ENCODE results near the gene KTI12.

KTI12 gene

GRCh38 chr1:51989582-51990477 is 43.8 kb downstream of the KTI12 start:
- Histone ChIP-seq H4K91ac (ENCODE audit: low read depth, low read length, poor library complexity) (no peak overlapping the region), H3K4me3 (ENCODE audit: low read length in 2 of 2) (peak overlapping the region; percentile 47 to 98), H3K9ac (ENCODE audit: low read depth, low read length, poor library complexity) (peak overlapping the region; percentile 65), H2BK5ac (ENCODE audit: low read length) (no peak overlapping the region), H3K27me3 (ENCODE audit: control insufficient read depth in 3 of 3, insufficient read depth in 3 of 3, low read depth in 1 of 3, low read length in 3 of 3) (peaks cover 0 to 74% (median 2%) of the 10 kb centered on the region in 3 experiments), H4K8ac (ENCODE audit: low read depth, low read length) (no peak overlapping the region), H3K4ac (ENCODE audit: low read length) (no peak overlapping the region), H2BK15ac (ENCODE audit: low read length) (peak overlapping the region; percentile 45), H2BK120ac (ENCODE audit: low read depth, low read length) (no peak overlapping the region), H3K4me2 (ENCODE audit: insufficient read depth, low read length, poor library complexity, severe bottlenecking) (peak overlapping the region; percentile 68), H3K4me1 (ENCODE audit: control insufficient read depth in 2 of 2, insufficient read depth in 1 of 2, low read depth in 1 of 2, low read length in 2 of 2) (peaks cover 0 to 7% of the 10 kb centered on the region in 2 donors), H2AFZ (ENCODE audit: low read length) (peak overlapping the region; percentile 97), H2BK12ac (ENCODE audit: low read length) (no peak overlapping the region), H3K23ac (ENCODE audit: low read depth, low read length, poor library complexity) (peak overlapping the region; percentile 77), H3K14ac (ENCODE audit: low read length) (no peak overlapping the region), H3K9me3 (replicated peaks in 1 of 2; ENCODE audit: control insufficient read depth in 2 of 2, insufficient read depth in 1 of 2, low read depth in 1 of 2, low read length in 2 of 2) (no peaks in the 10 kb centered on the region), H3K18ac (ENCODE audit: low read length) (peak overlapping the region; percentile 92), H3K27ac (replicated peaks; ENCODE audit: low read length) (no peak overlapping the region), H3K36me3 (replicated peaks in 1 of 2; ENCODE audit: control insufficient read depth in 2 of 2, insufficient read depth in 2 of 2, low read length in 2 of 2) (no peaks in the 10 kb centered on the region), H3K79me1 (ENCODE audit: low read depth, low read length) (no peaks in the 10 kb centered on the region), H2AK5ac (ENCODE audit: low read depth, low read length) (peak overlapping the region; percentile 32)
- DNase-seq (ENCODE audit: low spot score), result no peak
- WGBS, 2 donors (ENCODE audit: extremely low coverage in 2 of 2, insufficient read length in 2 of 2, insufficient replicate concordance in 1 of 2), result no CpG with 5 or more reads among the region's 47 CpGs

DNA sequence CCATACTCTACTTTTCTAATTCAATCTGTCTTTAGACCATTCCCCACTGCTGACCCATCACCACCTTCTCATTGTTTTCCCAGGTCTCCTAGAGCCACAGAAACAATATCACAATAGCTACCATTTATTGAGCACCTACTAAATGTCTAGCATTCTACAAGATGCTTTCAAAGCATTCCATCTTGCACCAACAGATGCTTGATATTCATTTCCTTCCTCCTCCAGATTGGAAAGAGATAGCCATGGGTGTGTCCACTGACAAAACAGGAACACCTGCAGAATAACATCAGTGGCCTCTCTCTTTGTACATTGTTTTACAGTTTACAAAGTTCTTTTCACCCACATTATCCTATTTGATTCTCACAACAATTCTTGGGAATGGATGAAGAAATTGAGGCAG is 45.4 kb downstream of the KTI12 start:
- Histone ChIP-seq H2BK120ac (ENCODE audit: low read depth, low read length) (no peak overlapping the region), H4K8ac (ENCODE audit: low read depth, low read length) (no peak overlapping the region), H3K79me1 (ENCODE audit: low read depth, low read length) (no peaks in the 10 kb centered on the region), H2BK15ac (ENCODE audit: low read length) (no peak overlapping the region), H2AK5ac (ENCODE audit: low read depth, low read length) (no peak overlapping the region), H3K27ac (replicated peaks; ENCODE audit: low read length) (no peak overlapping the region), H3K4ac (ENCODE audit: low read length) (no peak overlapping the region), H4K91ac (ENCODE audit: low read depth, low read length, poor library complexity) (no peak overlapping the region), H3K9me3 (replicated peaks in 1 of 2; ENCODE audit: control insufficient read depth in 2 of 2, insufficient read depth in 1 of 2, low read depth in 1 of 2, low read length in 2 of 2) (no peaks in the 10 kb centered on the region), H2AFZ (ENCODE audit: low read length) (no peak overlapping the region), H2BK12ac (ENCODE audit: low read length) (no peak overlapping the region), H3K4me3 (ENCODE audit: low read length in 2 of 2) (no peak overlapping the region), H3K4me1 (ENCODE audit: control insufficient read depth in 2 of 2, insufficient read depth in 1 of 2, low read depth in 1 of 2, low read length in 2 of 2) (peaks cover 0 to 7% of the 10 kb centered on the region in 2 donors), H3K14ac (ENCODE audit: low read length) (no peak overlapping the region), H3K4me2 (ENCODE audit: insufficient read depth, low read length, poor library complexity, severe bottlenecking) (no peak overlapping the region), H3K27me3 (ENCODE audit: control insufficient read depth in 3 of 3, insufficient read depth in 3 of 3, low read depth in 1 of 3, low read length in 3 of 3) (peaks cover 0 to 72% (median 2%) of the 10 kb centered on the region in 3 experiments), H3K23ac (ENCODE audit: low read depth, low read length, poor library complexity) (no peak overlapping the region), H3K9ac (ENCODE audit: low read depth, low read length, poor library complexity) (no peak overlapping the region), H3K18ac (ENCODE audit: low read length) (no peak overlapping the region), H3K36me3 (replicated peaks in 1 of 2; ENCODE audit: control insufficient read depth in 2 of 2, insufficient read depth in 2 of 2, low read length in 2 of 2) (no peaks in the 10 kb centered on the region), H2BK5ac (ENCODE audit: low read length) (no peak overlapping the region)
- no peak for DNase-seq (ENCODE audit: low spot score)

DNA sequence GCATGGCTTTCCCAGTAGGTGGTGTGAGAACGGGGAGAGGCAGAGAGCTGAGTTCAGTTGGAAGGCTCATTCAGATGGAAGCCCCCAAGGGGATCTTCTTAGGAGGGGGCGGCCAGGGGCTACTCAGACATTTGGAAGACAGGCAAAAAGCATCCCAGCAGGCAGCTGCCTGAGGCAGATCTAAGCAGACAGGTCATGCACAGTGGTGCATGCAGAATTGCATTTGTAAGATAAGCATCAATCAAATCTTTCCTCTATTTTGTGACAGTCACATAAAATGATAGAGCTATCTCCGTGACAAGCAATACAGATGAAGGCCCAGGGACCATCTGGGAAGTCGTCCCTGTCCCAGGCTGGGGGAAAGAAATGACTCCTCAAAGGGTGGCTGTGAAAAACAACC is 46.9 kb downstream of the KTI12 start:
- H4K8ac ChIP-seq (ENCODE audit: low read depth, low read length), result no peak overlapping the region
- no peak overlapping the region for H2BK120ac ChIP-seq (ENCODE audit: low read depth, low read length)
- no peak overlapping the region for H3K4me3 ChIP-seq (ENCODE audit: low read length in 2 of 2)
- WGBS, 2 donors (ENCODE audit: extremely low coverage in 2 of 2, insufficient read length in 2 of 2, insufficient replicate concordance in 1 of 2), result no CpG with 5 or more reads among the region's 4 CpGs
- no peak overlapping the region for H3K23ac ChIP-seq (ENCODE audit: low read depth, low read length, poor library complexity)
- no peaks in the 10 kb centered on the region for H3K36me3 ChIP-seq (replicated peaks in 1 of 2; ENCODE audit: control insufficient read depth in 2 of 2, insufficient read depth in 2 of 2, low read length in 2 of 2)
- no peak for DNase-seq (ENCODE audit: low spot score)
- H4K91ac ChIP-seq (ENCODE audit: low read depth, low read length, poor library complexity), result no peak overlapping the region
- H2BK12ac ChIP-seq (ENCODE audit: low read length), result no peak overlapping the region
- no peak overlapping the region for H3K4me2 ChIP-seq (ENCODE audit: insufficient read depth, low read length, poor library complexity, severe bottlenecking)
- peaks cover 0 to 7% of the 10 kb centered on the region in 2 donors for H3K4me1 ChIP-seq (ENCODE audit: control insufficient read depth in 2 of 2, insufficient read depth in 1 of 2, low read depth in 1 of 2, low read length in 2 of 2)
- no peak overlapping the region for H2AFZ ChIP-seq (ENCODE audit: low read length)
- H2BK15ac ChIP-seq (ENCODE audit: low read length), result no peak overlapping the region
- no peak overlapping the region for H3K9ac ChIP-seq (ENCODE audit: low read depth, low read length, poor library complexity)
- no peaks in the 10 kb centered on the region for H3K9me3 ChIP-seq (replicated peaks in 1 of 2; ENCODE audit: control insufficient read depth in 2 of 2, insufficient read depth in 1 of 2, low read depth in 1 of 2, low read length in 2 of 2)
- no peak overlapping the region for H3K14ac ChIP-seq (ENCODE audit: low read length)
- H3K27me3 ChIP-seq (ENCODE audit: control insufficient read depth in 3 of 3, insufficient read depth in 3 of 3, low read depth in 1 of 3, low read length in 3 of 3), result peaks cover 0 to 57% (median 0%) of the 10 kb centered on the region in 3 experiments
- H3K27ac ChIP-seq (replicated peaks; ENCODE audit: low read length), result no peak overlapping the region
- no peak overlapping the region for H3K18ac ChIP-seq (ENCODE audit: low read length)
- H2BK5ac ChIP-seq (ENCODE audit: low read length), result no peak overlapping the region
- no peak overlapping the region for H2AK5ac ChIP-seq (ENCODE audit: low read depth, low read length)
- H3K79me1 ChIP-seq (ENCODE audit: low read depth, low read length), result no peaks in the 10 kb centered on the region
- H3K4ac ChIP-seq (ENCODE audit: low read length), result no peak overlapping the region

GRCh38 chr1:51982161-51982560 is 51.4 kb downstream of the KTI12 start:
- H3K9me3 ChIP-seq (replicated peaks in 1 of 2; ENCODE audit: control insufficient read depth in 2 of 2, insufficient read depth in 1 of 2, low read depth in 1 of 2, low read length in 2 of 2), result peaks cover 0 to 2% of the 10 kb centered on the region in 2 donors
- no peak overlapping the region for H2BK120ac ChIP-seq (ENCODE audit: low read depth, low read length)
- H2AFZ ChIP-seq (ENCODE audit: low read length), result no peak overlapping the region
- H2BK5ac ChIP-seq (ENCODE audit: low read length), result no peak overlapping the region
- H3K27ac ChIP-seq (replicated peaks; ENCODE audit: low read length), result no peak overlapping the region
- no peaks in the 10 kb centered on the region for H3K4me1 ChIP-seq (ENCODE audit: control insufficient read depth in 2 of 2, insufficient read depth in 1 of 2, low read depth in 1 of 2, low read length in 2 of 2)
- no peak overlapping the region for H4K91ac ChIP-seq (ENCODE audit: low read depth, low read length, poor library complexity)
- H3K79me1 ChIP-seq (ENCODE audit: low read depth, low read length), result no peaks in the 10 kb centered on the region
- no peak overlapping the region for H3K9ac ChIP-seq (ENCODE audit: low read depth, low read length, poor library complexity)
- no CpG with 5 or more reads among the region's 3 CpGs for WGBS, 2 donors (ENCODE audit: extremely low coverage in 2 of 2, insufficient read length in 2 of 2, insufficient replicate concordance in 1 of 2)
- H2BK15ac ChIP-seq (ENCODE audit: low read length), result no peak overlapping the region
- peaks cover 0 to 18% (median 0%) of the 10 kb centered on the region in 3 experiments for H3K27me3 ChIP-seq (ENCODE audit: control insufficient read depth in 3 of 3, insufficient read depth in 3 of 3, low read depth in 1 of 3, low read length in 3 of 3)
- H2BK12ac ChIP-seq (ENCODE audit: low read length), result no peak overlapping the region
- no peak overlapping the region for H3K18ac ChIP-seq (ENCODE audit: low read length)
- H3K4ac ChIP-seq (ENCODE audit: low read length), result no peak overlapping the region
- H3K23ac ChIP-seq (ENCODE audit: low read depth, low read length, poor library complexity), result no peak overlapping the region
- H2AK5ac ChIP-seq (ENCODE audit: low read depth, low read length), result no peak overlapping the region
- H4K8ac ChIP-seq (ENCODE audit: low read depth, low read length), result no peak overlapping the region
- DNase-seq (ENCODE audit: low spot score), result no peak
- no peak overlapping the region for H3K14ac ChIP-seq (ENCODE audit: low read length)
- H3K36me3 ChIP-seq (replicated peaks in 1 of 2; ENCODE audit: control insufficient read depth in 2 of 2, insufficient read depth in 2 of 2, low read length in 2 of 2), result no peaks in the 10 kb centered on the region
- no peak overlapping the region for H3K4me3 ChIP-seq (ENCODE audit: low read length in 2 of 2)
- H3K4me2 ChIP-seq (ENCODE audit: insufficient read depth, low read length, poor library complexity, severe bottlenecking), result no peak overlapping the region
